ENCODE results near the gene CYP1A1.

DNA sequence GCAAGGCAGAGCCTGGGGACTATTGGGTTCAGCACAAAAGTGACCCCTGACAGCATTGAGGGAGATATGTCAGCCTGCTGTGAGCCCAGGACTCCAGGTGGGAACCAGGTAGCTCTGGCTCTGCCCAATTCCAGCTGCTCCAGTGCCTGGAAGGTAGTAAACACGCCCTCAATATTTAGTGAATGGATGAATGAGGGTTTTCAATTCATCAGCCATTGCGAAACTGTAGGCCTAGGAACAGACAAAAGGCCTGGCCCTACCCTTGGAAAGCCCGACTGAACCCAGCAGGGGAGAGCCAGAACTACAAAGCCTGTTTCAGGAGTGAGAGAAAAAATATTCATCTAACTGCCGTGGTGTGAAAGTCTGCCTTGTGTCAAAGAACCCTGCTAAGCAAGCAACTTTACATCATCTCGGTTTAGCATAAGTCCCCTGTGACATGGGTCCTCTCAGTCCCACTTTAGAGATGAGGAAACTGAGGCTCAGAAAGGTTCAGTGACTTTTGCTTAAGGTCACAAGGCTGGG is 48.5 kb upstream of the CYP1A1 start:
- TF ChIP-seq, protein P1, sequence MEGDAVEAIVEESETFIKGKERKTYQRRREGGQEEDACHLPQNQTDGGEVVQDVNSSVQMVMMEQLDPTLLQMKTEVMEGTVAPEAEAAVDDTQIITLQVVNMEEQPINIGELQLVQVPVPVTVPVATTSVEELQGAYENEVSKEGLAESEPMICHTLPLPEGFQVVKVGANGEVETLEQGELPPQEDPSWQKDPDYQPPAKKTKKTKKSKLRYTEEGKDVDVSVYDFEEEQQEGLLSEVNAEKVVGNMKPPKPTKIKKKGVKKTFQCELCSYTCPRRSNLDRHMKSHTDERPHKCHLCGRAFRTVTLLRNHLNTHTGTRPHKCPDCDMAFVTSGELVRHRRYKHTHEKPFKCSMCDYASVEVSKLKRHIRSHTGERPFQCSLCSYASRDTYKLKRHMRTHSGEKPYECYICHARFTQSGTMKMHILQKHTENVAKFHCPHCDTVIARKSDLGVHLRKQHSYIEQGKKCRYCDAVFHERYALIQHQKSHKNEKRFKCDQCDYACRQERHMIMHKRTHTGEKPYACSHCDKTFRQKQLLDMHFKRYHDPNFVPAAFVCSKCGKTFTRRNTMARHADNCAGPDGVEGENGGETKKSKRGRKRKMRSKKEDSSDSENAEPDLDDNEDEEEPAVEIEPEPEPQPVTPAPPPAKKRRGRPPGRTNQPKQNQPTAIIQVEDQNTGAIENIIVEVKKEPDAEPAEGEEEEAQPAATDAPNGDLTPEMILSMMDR (conservative IDR thresholded peaks at IDR 0.05; ENCODE audit: low read depth, low read length): no peak
- TF ChIP-seq POLR2A (IDR thresholded peaks at IDR 0.05; ENCODE audit: low read depth, low read length) (no peak), SMC3 (IDR thresholded peaks at IDR 0.05; ENCODE audit: low read depth, low read length) (no peak), MAFK (IDR thresholded peaks at IDR 0.05; ENCODE audit: low read depth, low read length) (no peak)

All from IMR-90 (cell line).